BLaER1 treated with 17β-estradiol and CSF1 and Interleukin-3, amounts not matched to agents 10 nM and 100 nM (cell line): ENCODE measurements around the gene GLDC.
"Not testable (repeated sequence)": the region's sequence is repeated elsewhere in the genome, so short reads cannot be mapped to it uniquely, and the experiment has no call there.

Experiments used
- H3K27ac ChIP-seq, 11 experiments: shearing (Covaris generic); formaldehyde crosslinking; 2 replicates each; pipeline ENCODE4 v1.8.1; 2022
- H3K27me3 ChIP-seq, 11 experiments: shearing (Covaris generic); formaldehyde crosslinking; 2 replicates each; pipeline ENCODE4 v1.8.1; 2022
- H3K36me3 ChIP-seq, 11 experiments: shearing (Covaris generic); formaldehyde crosslinking; 2 replicates each; pipeline ENCODE4 v1.8.1; 2022
- H3K4me1 ChIP-seq, 10 experiments: shearing (Covaris generic); formaldehyde crosslinking; 2 replicates each; pipeline ENCODE4 v1.8.1; 2022
- H3K4me2 ChIP-seq, 11 experiments: shearing (Covaris generic); formaldehyde crosslinking; 2 replicates each; pipeline ENCODE4 v1.8.1; 2022
- H3K4me3 ChIP-seq, 10 experiments: shearing (Covaris generic); formaldehyde crosslinking; 2 replicates each; pipeline ENCODE4 v1.8.1; 2022
- H3K9ac ChIP-seq, 11 experiments: shearing (Covaris generic); formaldehyde crosslinking; 2 replicates each; pipeline ENCODE4 v1.8.1; 2022
- H3K9me3 ChIP-seq, 11 experiments: shearing (Covaris generic); formaldehyde crosslinking; replicated peaks in 1 of 11; 2 replicates each; pipeline ENCODE4 v1.8.1; 2022
- H4K20me1 ChIP-seq, 11 experiments: shearing (Covaris generic); formaldehyde crosslinking; 2 replicates each; pipeline ENCODE4 v1.8.1; 2022
- Cebpa-rat ChIP-seq, 11 experiments: shearing (Covaris generic); IDR thresholded peaks; 2 replicates each; pipeline ENCODE4 v1.8.1; 2022

The GLDC gene

GRCh38 chr9:6667633-6668280 lies 22.2 kb upstream of the GLDC start:
- H3K27me3 ChIP-seq, result no peaks in the 10 kb centered on the region
- no peaks in the 10 kb centered on the region for H3K36me3 ChIP-seq
- no peak overlapping the region for H3K9ac ChIP-seq
- H3K4me3 ChIP-seq, result no peak overlapping the region
- H4K20me1 ChIP-seq, result no peaks in the 10 kb centered on the region
- no peaks in the 10 kb centered on the region for H3K9me3 ChIP-seq
- peaks cover 0 to 3% (median 0%) of the 10 kb centered on the region in 10 experiments; a peak in 2 of 20 replicates for H3K4me1 ChIP-seq
- no peak for TF ChIP-seq Cebpa-rat (IDR thresholded peaks at IDR 0.05)
- H3K27ac ChIP-seq, result no peak overlapping the region
- no peak overlapping the region for H3K4me2 ChIP-seq

DNA sequence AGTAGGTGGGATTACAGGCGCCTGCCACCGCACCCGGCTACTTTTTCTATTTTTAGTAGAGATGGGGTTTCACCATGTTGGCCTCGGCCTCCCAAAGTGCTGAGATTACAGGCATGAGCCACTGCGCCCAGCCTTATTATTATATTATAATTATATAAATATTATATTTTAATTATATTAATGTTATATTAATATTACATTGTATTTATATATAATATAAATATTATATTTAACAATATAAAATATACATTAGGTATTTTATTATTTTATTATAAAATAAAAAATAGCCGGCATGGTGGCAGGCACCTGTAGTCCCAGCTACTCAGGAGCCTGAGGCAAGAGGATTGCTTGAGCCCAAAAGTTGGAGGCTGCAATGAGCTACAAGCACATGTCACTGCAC lies 21.6 kb upstream of the GLDC start:
- Histone ChIP-seq H3K36me3 (no peaks in the 10 kb centered on the region), H3K27ac (no peak overlapping the region), H4K20me1 (no peaks in the 10 kb centered on the region), H3K4me2 (no peak overlapping the region), H3K9me3 (no peaks in the 10 kb centered on the region), H3K4me3 (no peak overlapping the region), H3K9ac (no peak overlapping the region), H3K4me1 (no peaks in the 10 kb centered on the region), H3K27me3 (no peaks in the 10 kb centered on the region)
- TF ChIP-seq Cebpa-rat (IDR thresholded peaks at IDR 0.05), result no peak

DNA sequence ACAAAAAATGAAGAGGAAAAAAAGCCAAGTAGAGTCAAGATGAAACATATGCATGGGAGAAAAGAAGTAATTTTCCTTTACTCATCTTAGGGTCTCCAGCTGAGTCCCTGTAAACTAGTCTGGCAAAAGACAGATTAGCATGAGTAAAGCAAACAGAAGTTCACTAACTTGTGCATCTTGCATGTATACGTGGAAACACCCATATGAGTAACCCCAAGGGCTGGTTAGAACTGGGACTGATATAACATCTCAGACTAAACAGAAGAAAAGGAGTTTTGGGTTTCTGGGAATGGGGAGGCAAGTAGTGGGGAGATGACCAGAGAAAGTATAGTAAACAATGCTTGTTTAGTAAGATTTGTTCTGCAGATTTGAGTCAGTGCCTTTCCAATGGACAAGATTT lies 20.1 kb upstream of the GLDC start:
- no peak for TF ChIP-seq Cebpa-rat (IDR thresholded peaks at IDR 0.05)
- no peaks in the 10 kb centered on the region for H4K20me1 ChIP-seq
- no peaks in the 10 kb centered on the region for H3K27me3 ChIP-seq
- no peaks in the 10 kb centered on the region for H3K36me3 ChIP-seq
- H3K27ac ChIP-seq, result no peak overlapping the region
- H3K9me3 ChIP-seq, result no peaks in the 10 kb centered on the region
- no peak overlapping the region for H3K4me3 ChIP-seq
- H3K9ac ChIP-seq, result no peak overlapping the region
- no peaks in the 10 kb centered on the region for H3K4me1 ChIP-seq
- no peak overlapping the region for H3K4me2 ChIP-seq

GRCh38 chr9:6664204-6664680 lies 18.7 kb upstream of the GLDC start:
- Histone ChIP-seq H3K9ac (no peak overlapping the region), H3K36me3 (no peaks in the 10 kb centered on the region), H3K9me3 (no peaks in the 10 kb centered on the region), H3K4me2 (no peak overlapping the region), H3K4me1 (no peaks in the 10 kb centered on the region), H4K20me1 (no peaks in the 10 kb centered on the region), H3K27me3 (no peaks in the 10 kb centered on the region), H3K27ac (no peak overlapping the region), H3K4me3 (no peak overlapping the region)
- TF ChIP-seq Cebpa-rat (IDR thresholded peaks at IDR 0.05), result no peak

- H4K20me1 ChIP-seq, result no peaks in the 10 kb centered on the region
- no peak overlapping the region for H3K9ac ChIP-seq
- no peak for TF ChIP-seq Cebpa-rat (IDR thresholded peaks at IDR 0.05)
- peaks cover 0 to 10% (median 0%) of the 10 kb centered on the region in 10 experiments; a peak in 4 of 20 replicates for H3K4me1 ChIP-seq
- peaks cover 0 to under 1% (median 0%) of the 10 kb centered on the region in 11 experiments; a peak in 1 of 22 replicates for H3K27me3 ChIP-seq
- H3K27ac ChIP-seq, result no peak overlapping the region
- no peak overlapping the region for H3K4me3 ChIP-seq
- H3K9me3 ChIP-seq, result peaks cover 0 to 5% (median 0%) of the 10 kb centered on the region in 11 experiments; a peak in 2 of 22 replicates
- H3K4me2 ChIP-seq, result no peak overlapping the region
- H3K36me3 ChIP-seq, result no peaks in the 10 kb centered on the region
Measured at GRCh38 chr9:6660512-6660911, 15.0 kb upstream of the GLDC start.

DNA sequence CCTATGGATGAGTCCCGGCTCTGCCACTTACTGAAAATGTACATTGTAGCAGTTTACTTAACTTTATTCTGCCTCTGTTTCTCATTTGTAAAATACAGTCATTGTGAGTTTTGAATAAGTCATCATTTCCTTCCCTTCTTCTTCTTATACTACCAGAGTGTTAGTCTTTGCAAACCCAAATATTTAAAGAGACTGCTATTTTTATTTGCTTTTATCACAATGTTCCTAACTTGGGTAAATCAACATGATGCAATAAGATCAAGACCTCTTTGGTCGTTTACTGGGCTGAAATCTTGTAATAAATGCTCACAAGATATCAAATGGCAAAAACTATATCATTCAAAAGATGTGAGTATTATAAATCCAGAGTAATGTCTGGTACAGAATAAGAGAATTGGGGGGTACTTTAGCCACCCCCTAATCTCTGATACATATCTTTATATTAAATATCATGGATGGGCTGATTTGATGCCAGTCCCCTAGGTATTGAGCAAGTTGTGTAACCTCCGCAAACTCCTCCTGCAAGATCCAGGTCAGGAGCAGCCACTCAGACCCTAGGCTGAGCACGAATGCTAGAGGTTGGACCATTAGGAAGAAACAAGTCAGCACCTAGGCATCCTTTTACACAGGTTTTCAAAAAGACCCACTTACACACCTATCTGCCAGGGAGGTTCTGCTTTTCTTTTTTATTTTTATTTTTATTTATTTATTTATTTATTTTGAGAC lies 13.3 kb upstream of the GLDC start:
- H3K27me3 ChIP-seq, result peaks cover 0 to 15% (median 8%) of the 10 kb centered on the region in 11 experiments; a peak in 6 of 22 replicates
- H3K9me3 ChIP-seq, result peaks cover 0 to 5% (median 0%) of the 10 kb centered on the region in 11 experiments; a peak in 2 of 22 replicates
- H3K4me1 ChIP-seq, result peaks cover 0 to 17% (median 6%) of the 10 kb centered on the region in 10 experiments; a peak in 6 of 20 replicates
- TF ChIP-seq Cebpa-rat (IDR thresholded peaks at IDR 0.05), result no peak
- no peak overlapping the region for H3K9ac ChIP-seq
- H3K4me2 ChIP-seq, result peak overlapping the region in 5 of 11 experiments; percentile 7 to 49 (median 19); a peak in 3 of 22 replicates
- H3K36me3 ChIP-seq, result no peaks in the 10 kb centered on the region
- H3K27ac ChIP-seq, result no peak overlapping the region
- no peaks in the 10 kb centered on the region for H4K20me1 ChIP-seq
- no peak overlapping the region for H3K4me3 ChIP-seq

DNA sequence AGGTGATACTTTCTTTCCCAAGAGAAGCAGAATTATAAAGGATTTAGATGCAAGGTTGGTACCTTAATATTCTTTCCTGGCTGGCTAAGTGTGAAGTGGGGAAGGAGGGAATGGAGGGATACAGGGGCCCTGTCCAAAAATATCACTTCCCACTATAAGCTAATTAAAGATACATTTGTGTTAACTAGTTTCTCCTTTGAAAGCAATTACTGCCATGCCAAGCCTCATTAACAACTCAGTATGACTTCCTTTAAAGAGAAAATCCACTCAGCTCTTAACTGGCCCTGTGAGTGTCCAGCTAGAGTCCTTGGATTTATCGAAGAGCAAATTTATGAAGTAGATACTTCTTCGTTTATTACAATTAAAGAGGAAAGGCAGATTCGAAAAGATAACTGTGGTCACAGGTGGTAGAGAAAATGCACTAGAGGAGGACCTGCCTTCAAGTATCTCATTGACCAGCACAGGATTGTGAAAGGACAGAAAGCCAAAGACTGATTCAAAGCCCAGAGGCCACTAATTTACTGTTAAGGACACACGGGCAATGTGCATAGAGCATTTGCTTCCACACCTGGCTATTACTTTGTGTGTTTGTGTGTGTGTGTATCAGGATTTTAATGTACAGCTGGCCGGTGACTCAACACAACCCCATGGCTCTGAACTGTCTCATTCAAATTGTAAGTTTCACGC lies 11.2 kb upstream of the GLDC start:
- no peaks in the 10 kb centered on the region for H4K20me1 ChIP-seq
- peaks cover 0 to 17% (median 6%) of the 10 kb centered on the region in 10 experiments; a peak in 6 of 20 replicates for H3K4me1 ChIP-seq
- TF ChIP-seq Cebpa-rat (IDR thresholded peaks at IDR 0.05), result no peak

GRCh38 chr9:6655036-6655435 lies 9.5 kb upstream of the GLDC start:
- H3K27me3 ChIP-seq, result peaks cover 0 to 17% (median 8%) of the 10 kb centered on the region in 11 experiments; a peak in 6 of 22 replicates
- no peak overlapping the region for H3K4me3 ChIP-seq
- no peaks in the 10 kb centered on the region for H4K20me1 ChIP-seq
- TF ChIP-seq Cebpa-rat (IDR thresholded peaks at IDR 0.05), result no peak
- H3K9ac ChIP-seq, result no peak overlapping the region
- no peak overlapping the region for H3K27ac ChIP-seq
- peak overlapping the region in 7 of 11 experiments; percentile 6 to 56 (median 33); a peak in 10 of 22 replicates for H3K4me2 ChIP-seq
- no peaks in the 10 kb centered on the region for H3K36me3 ChIP-seq
- peaks cover 0 to 5% (median 0%) of the 10 kb centered on the region in 11 experiments; a peak in 2 of 22 replicates for H3K9me3 ChIP-seq
- peaks cover 0 to 17% (median 6%) of the 10 kb centered on the region in 10 experiments; a peak in 6 of 20 replicates for H3K4me1 ChIP-seq

More for the DNA sequence above, 11.2 kb upstream of the GLDC start:
- no peak overlapping the region for H3K27ac ChIP-seq
- H3K4me3 ChIP-seq, result no peak overlapping the region
- H3K27me3 ChIP-seq, result peaks cover 0 to 17% (median 8%) of the 10 kb centered on the region in 11 experiments; a peak in 6 of 22 replicates
- H3K36me3 ChIP-seq, result no peaks in the 10 kb centered on the region
- H3K9me3 ChIP-seq, result peaks cover 0 to 5% (median 0%) of the 10 kb centered on the region in 11 experiments; a peak in 2 of 22 replicates
- no peak overlapping the region for H3K9ac ChIP-seq
- H3K4me2 ChIP-seq, result no peak overlapping the region

DNA sequence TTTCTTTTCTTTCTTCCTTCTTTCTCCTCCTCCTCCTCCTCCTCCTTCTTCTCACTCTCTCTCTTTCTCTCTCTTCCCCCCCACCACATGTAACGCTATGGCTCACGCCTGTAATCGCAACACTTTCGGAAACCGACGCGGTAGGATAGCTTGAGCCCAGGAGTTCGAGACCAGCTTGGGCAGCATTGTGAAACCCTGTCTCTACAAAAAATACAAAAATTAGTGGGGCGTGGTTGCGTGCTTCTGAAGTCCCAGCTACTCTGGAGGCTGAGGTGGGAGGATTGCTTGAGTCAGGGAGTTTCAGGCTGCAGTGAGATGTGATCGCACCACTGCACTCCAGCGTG lies 736 bp upstream of the GLDC start:
- H3K9me3 ChIP-seq, result peaks cover 0 to 17% (median 0%) of the 10 kb centered on the region in 11 experiments; a peak in 3 of 22 replicates
- peak overlapping the region in 5 of 11 experiments; percentile 72 to 93 (median 86); a peak in 10 of 22 replicates for H3K4me2 ChIP-seq
- H4K20me1 ChIP-seq, result peaks cover 0 to 18% (median 9%) of the 10 kb centered on the region in 11 experiments; a peak in 9 of 22 replicates
- H3K27ac ChIP-seq, result no peak overlapping the region
- H3K4me1 ChIP-seq, result peaks cover 10 to 18% (median 13%) of the 10 kb centered on the region in 10 experiments; a peak in 19 of 20 replicates
- H3K4me3 ChIP-seq, result peak overlapping the region in 6 of 10 experiments; percentile 48 to 68 (median 54); a peak in 7 of 20 replicates
- 0 out of 22 replicates have a peak, but pooled peaks of 1 of the 11 experiments have one; percentile 57 for TF ChIP-seq Cebpa-rat (IDR thresholded peaks at IDR 0.05)
- H3K36me3 ChIP-seq, result no peaks in the 10 kb centered on the region
- peaks cover 58 to 70% (median 67%) of the 10 kb centered on the region in 11 experiments for H3K27me3 ChIP-seq
- no peak overlapping the region for H3K9ac ChIP-seq

DNA sequence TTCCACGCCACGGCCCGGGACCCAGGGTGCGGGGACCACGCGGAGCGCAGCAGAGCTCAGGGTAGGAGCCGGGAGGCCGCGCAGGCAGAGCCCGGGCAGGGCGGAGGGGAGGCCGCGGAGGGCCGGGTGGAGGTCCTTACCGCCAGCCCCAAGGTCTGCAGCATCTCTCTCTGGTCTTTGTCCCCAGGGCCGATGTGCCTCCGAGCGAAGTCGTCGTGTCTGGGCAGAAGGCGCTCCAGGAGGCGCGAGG lies 499 bp downstream of the GLDC start:
- not testable (repeated sequence) for H3K9ac ChIP-seq
- H3K4me2 ChIP-seq, result peak overlapping the region; percentile 72 to 93 (median 84)
- H3K27me3 ChIP-seq, result peaks cover 58 to 75% (median 69%) of the 10 kb centered on the region in 11 experiments

More for the DNA sequence above, 499 bp downstream of the GLDC start:
- H3K4me1 ChIP-seq, result peaks cover 10 to 18% (median 13%) of the 10 kb centered on the region in 10 experiments; a peak in 19 of 20 replicates
- peaks cover 0 to 18% (median 9%) of the 10 kb centered on the region in 11 experiments; a peak in 9 of 22 replicates for H4K20me1 ChIP-seq
- H3K36me3 ChIP-seq, H3K27ac ChIP-seq: not testable (repeated sequence)
- peaks cover 0 to 17% (median 0%) of the 10 kb centered on the region in 11 experiments; a peak in 3 of 22 replicates for H3K9me3 ChIP-seq
- H3K4me3 ChIP-seq, result peak overlapping the region; percentile 48 to 68 (median 56); a peak in 19 of 20 replicates
